PC-3 (cell line): ENCODE results near the gene SYT1. TPM values are rescaled to one million over a fixed set of nuclear protein-coding genes. Genes with fewer than 3 reads are reported as not detected.

Source experiments
- ATAC-seq: fragments of 200-7000 bp; cut with Tn5 transposase; 2 replicates; pipeline ENCODE4 v1.9.1; 2020; ENCODE audit warnings: mild to moderate bottlenecking, moderate library complexity
- BruUV-seq: library from RNA; stranded (reverse); fragments of 400-500 nt; replicated peaks from 2 replicates; lab custom pipeline; 2021; lab: Mats Ljungman, UMichigan
- CTCF ChIA-PET: fragments of 300-600 bp; sonication (Branson Sonifier 250); formaldehyde crosslinking; loops from one replicate; lab custom pipeline; 2022; ENCODE audit warnings: antibody characterized with exemption; lab: Charles Lee
- POLR2A ChIA-PET: fragments of 300-600 bp; sonication (Branson Sonifier 250); formaldehyde crosslinking; loops from one replicate; lab custom pipeline; 2022; ENCODE audit warnings: antibody characterized with exemption; ENCODE audit not compliant: unreplicated experiment; lab: Charles Lee
- DNase-seq: peaks from one replicate; pipeline ENCODE4 v3.0.0-alpha.2; 2015
- H2AFZ ChIP-seq: fragments of 300-600 bp; sonication (generic); 2 replicates; pipeline ENCODE4 v1.6.0; 2016; ENCODE audit warnings: antibody characterized with exemption, low read length
- H3F3A ChIP-seq: fragments of 300-600 bp; sonication (generic); one replicate; pipeline ENCODE4 v1.6.0; 2017; ENCODE audit warnings: antibody characterized with exemption, low read length, control low read depth, mild to moderate bottlenecking; ENCODE audit not compliant: unreplicated experiment
- H3K27ac ChIP-seq: fragments of 300-600 bp; sonication (generic); 2 replicates; pipeline ENCODE4 v1.5.1; 2016; ENCODE audit warnings: mild to moderate bottlenecking, low read length
- H3K27me3 ChIP-seq: fragments of 300-600 bp; sonication (generic); 2 replicates; pipeline ENCODE4 v1.6.1; 2016; ENCODE audit warnings: low read length, mixed read lengths
- H3K36me3 ChIP-seq: fragments of 300-600 bp; sonication (generic); 2 replicates; pipeline ENCODE4 v1.6.1; 2016; ENCODE audit warnings: low read depth, mixed run types, low read length, mixed read lengths
- H3K4me1 ChIP-seq: fragments of 300-600 bp; sonication (generic); 2 replicates; pipeline ENCODE4 v1.5.1; 2016; ENCODE audit warnings: low read length; ENCODE audit not compliant: insufficient read depth
- H3K4me2 ChIP-seq: fragments of 300-600 bp; sonication (generic); 2 replicates; pipeline ENCODE4 v1.6.0; 2016; ENCODE audit warnings: low read length
- H3K4me3 ChIP-seq: fragments of 300-600 bp; sonication (generic); 2 replicates; pipeline ENCODE4 v1.5.1; 2016; ENCODE audit warnings: mild to moderate bottlenecking, low read length, mixed read lengths
- H3K79me2 ChIP-seq: fragments of 300-600 bp; sonication (generic); 2 replicates; pipeline ENCODE4 v1.6.1; 2017; ENCODE audit warnings: low read length, mixed read lengths
- H3K9ac ChIP-seq: fragments of 300-600 bp; sonication (generic); 2 replicates; pipeline ENCODE4 v1.6.0; 2016; ENCODE audit warnings: mild to moderate bottlenecking, low read length
- H3K9me2 ChIP-seq: fragments of 300-600 bp; sonication (generic); replicated peaks from 2 replicates; pipeline ENCODE4 v1.6.1; 2016; ENCODE audit warnings: mixed run types, low read length, mixed read lengths
- H3K9me3 ChIP-seq: fragments of 300-600 bp; sonication (generic); 2 replicates; pipeline ENCODE4 v1.6.1; 2016; ENCODE audit warnings: low read length, mixed read lengths
- H4K20me1 ChIP-seq: fragments of 300-600 bp; sonication (generic); 2 replicates; pipeline ENCODE4 v1.6.1; 2016; ENCODE audit warnings: low read length, mixed read lengths
- EZH2 ChIP-seq: fragments of 300-600 bp; sonication (generic); IDR thresholded peaks from one replicate; pipeline ENCODE4 v1.6.1; 2017; ENCODE audit warnings: antibody characterized with exemption, mild to moderate bottlenecking, low read length; ENCODE audit not compliant: unreplicated experiment
- EZH2phosphoT487 ChIP-seq: fragments of 300-600 bp; sonication (generic); IDR thresholded peaks from 2 replicates; pipeline ENCODE4 v1.6.1; 2018; ENCODE audit warnings: mild to moderate bottlenecking, antibody characterized with exemption, low read length, borderline replicate concordance
- intact Hi-C: fragments of 100-400 bp; cut with micrococcal nuclease; formaldehyde crosslinking; loops from 2 replicates; pipeline ENCODE4 v1.9.0; 2023
- total RNA-seq: library from RNA; depleted of rRNA; stranded (reverse); fragments of >200 nt; gene quantifications from 2 replicates; pipeline ENCODE4 v1.2.3, GENCODE V29; 2014
- TF ChIP-seq, protein P1 (sequence below): fragments of 300-600 bp; sonication (generic); conservative IDR thresholded peaks from 2 replicates; pipeline ENCODE4 v1.5.1; 2017; ENCODE audit warnings: antibody characterized with exemption, low read depth, mild to moderate bottlenecking, low read length

Gene SYT1
- total RNA-seq, 1 experiment from 2014 or later = 0.51 TPM

DNA sequence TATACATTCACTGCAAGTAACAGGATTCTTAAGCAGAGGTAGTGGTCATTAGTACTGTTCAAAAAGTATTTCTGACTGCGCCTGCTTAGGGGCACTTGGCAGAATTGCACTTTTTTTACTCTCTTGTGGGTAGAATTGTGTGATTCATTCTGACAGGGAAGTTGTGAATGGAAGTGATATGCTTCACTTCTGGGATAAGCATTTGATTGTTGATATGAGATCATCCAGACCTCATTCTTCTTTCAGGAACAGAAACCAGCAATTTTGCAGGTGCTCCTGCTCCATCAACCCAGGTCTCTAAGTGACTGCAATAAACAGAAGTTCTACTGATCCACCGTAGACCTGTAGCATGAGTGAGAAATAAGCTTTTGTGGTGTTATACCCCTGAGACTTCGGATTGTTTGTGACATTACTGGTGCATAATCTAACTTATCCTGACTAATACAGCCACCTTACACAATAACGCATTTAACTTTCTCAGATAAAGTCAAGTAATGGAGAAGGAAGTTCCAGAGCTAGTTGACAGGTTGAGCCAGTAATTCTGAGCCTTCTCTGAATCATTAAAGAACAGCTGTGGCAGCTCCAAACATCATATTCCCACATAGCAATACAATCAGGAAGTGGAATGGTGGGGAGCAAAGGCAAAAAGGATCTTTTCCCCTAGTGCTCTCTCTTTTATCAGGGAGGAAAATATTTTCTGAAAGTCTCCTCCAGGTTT lies 387.9 kb downstream of the SYT1 start:
- ATAC-seq (no peak), DNase-seq (peak; percentile 49)
- Histone ChIP-seq H2AFZ (no peak overlapping the region), H3K9me3 (0 out of 2 replicates have a peak, but pooled peaks cover 3% of the 10 kb centered on the region), H3K27me3 (no peaks in the 10 kb centered on the region), H3K79me2 (no peaks in the 10 kb centered on the region), H3K4me3 (no peak overlapping the region), H3K36me3 (no peaks in the 10 kb centered on the region), H3F3A (no peaks in the 10 kb centered on the region), H3K27ac (no peak overlapping the region), H3K4me1 (peaks cover 44% of the 10 kb centered on the region), H3K9me2 (no peaks in the 10 kb centered on the region), H3K4me2 (no peak overlapping the region), H4K20me1 (no peaks in the 10 kb centered on the region), H3K9ac (no peak overlapping the region)
- TF ChIP-seq, protein P1, sequence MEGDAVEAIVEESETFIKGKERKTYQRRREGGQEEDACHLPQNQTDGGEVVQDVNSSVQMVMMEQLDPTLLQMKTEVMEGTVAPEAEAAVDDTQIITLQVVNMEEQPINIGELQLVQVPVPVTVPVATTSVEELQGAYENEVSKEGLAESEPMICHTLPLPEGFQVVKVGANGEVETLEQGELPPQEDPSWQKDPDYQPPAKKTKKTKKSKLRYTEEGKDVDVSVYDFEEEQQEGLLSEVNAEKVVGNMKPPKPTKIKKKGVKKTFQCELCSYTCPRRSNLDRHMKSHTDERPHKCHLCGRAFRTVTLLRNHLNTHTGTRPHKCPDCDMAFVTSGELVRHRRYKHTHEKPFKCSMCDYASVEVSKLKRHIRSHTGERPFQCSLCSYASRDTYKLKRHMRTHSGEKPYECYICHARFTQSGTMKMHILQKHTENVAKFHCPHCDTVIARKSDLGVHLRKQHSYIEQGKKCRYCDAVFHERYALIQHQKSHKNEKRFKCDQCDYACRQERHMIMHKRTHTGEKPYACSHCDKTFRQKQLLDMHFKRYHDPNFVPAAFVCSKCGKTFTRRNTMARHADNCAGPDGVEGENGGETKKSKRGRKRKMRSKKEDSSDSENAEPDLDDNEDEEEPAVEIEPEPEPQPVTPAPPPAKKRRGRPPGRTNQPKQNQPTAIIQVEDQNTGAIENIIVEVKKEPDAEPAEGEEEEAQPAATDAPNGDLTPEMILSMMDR = no peak
- TF ChIP-seq EZH2phosphoT487 (no peak), EZH2 (no peak)
- BruUV-seq = no TSS peak
- CTCF ChIA-PET = no interaction called here
- POLR2A ChIA-PET = no interaction called here
- intact Hi-C loops = loop anchor here (10.0 kb wide), 1 partner anchor 1498 kb away; no protein-coding TSS in a partner anchor

DNA sequence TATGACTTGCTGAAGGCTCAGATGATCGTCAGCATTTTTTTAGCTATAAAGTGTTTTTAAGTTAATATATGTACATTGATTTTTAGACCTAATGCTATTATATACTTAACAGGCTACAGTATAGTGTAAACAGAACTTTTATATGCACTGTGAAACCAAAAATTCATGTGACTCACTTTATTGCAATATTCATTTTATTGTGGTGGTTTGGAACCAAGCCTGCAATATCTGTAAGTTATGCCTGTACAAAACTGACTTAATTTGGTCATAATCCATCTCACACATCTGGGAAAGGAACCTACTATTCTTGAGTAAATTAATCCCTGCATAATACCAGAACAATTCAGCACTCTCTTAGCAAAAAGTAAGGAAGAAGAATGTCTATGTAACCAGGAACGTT lies 390.7 kb downstream of the SYT1 start:
- no peaks in the 10 kb centered on the region for H3K79me2 ChIP-seq
- TF ChIP-seq EZH2 = no peak
- TF ChIP-seq, protein P1 = no peak
- no peak for TF ChIP-seq EZH2phosphoT487
- CTCF ChIA-PET = no interaction called here
- POLR2A ChIA-PET = interaction anchor here (0.8 kb wide), 1 partner anchor 130 kb away, joined by 4 read pairs; no protein-coding TSS in a partner anchor
- peak overlapping the region; percentile 24; the same call in 1 of the 2 replicates for H3K4me2 ChIP-seq
- H3K27ac ChIP-seq = no peak overlapping the region
- no peak overlapping the region for H3K4me3 ChIP-seq
- H3K4me1 ChIP-seq = peaks cover 37% of the 10 kb centered on the region
- BruUV-seq = no TSS peak
- ATAC-seq (peak; percentile 71), DNase-seq (peak; percentile 81)
- H3F3A ChIP-seq = no peaks in the 10 kb centered on the region
- no peaks in the 10 kb centered on the region for H3K36me3 ChIP-seq
- intact Hi-C loops = loop anchor here (10.0 kb wide), 1 partner anchor 1500 kb away; no protein-coding TSS in a partner anchor
- H3K9me3 ChIP-seq = 0 out of 2 replicates have a peak, but pooled peaks cover 3% of the 10 kb centered on the region
- no peak overlapping the region for H3K9ac ChIP-seq
- no peaks in the 10 kb centered on the region for H3K27me3 ChIP-seq
- H2AFZ ChIP-seq = no peak overlapping the region
- H3K9me2 ChIP-seq = no peaks in the 10 kb centered on the region
- no peaks in the 10 kb centered on the region for H4K20me1 ChIP-seq

DNA sequence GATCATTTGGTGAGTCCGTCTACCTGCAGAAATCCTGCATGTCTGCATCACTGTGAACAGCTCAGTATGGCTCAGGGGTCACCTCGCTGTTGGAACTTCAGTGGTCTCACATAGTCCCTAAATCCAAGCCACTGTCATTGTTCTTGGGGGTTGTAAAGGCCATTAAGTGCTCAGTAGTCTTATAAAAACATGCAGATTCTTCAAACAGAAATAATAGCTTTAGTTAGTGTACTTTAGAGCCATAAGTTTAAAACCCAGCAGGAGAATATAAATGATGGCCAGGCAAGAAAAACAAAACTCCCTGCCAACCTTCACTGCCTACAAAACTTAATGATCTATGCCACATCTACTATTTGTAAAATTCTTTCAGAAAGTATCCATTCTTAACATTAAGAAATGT lies 396.3 kb downstream of the SYT1 start:
- no peaks in the 10 kb centered on the region for H3F3A ChIP-seq
- H3K27me3 ChIP-seq = no peaks in the 10 kb centered on the region
- H3K9ac ChIP-seq = no peak overlapping the region
- H4K20me1 ChIP-seq = no peaks in the 10 kb centered on the region
- intact Hi-C loops = no loop called here
- no peak overlapping the region for H2AFZ ChIP-seq
- ATAC-seq (no peak), DNase-seq (no peak)
- no peak overlapping the region for H3K4me2 ChIP-seq
- POLR2A ChIA-PET = no interaction called here
- H3K79me2 ChIP-seq = no peaks in the 10 kb centered on the region
- CTCF ChIA-PET = no interaction called here
- no peaks in the 10 kb centered on the region for H3K36me3 ChIP-seq
- no peaks in the 10 kb centered on the region for H3K9me3 ChIP-seq
- no peaks in the 10 kb centered on the region for H3K9me2 ChIP-seq
- no peak overlapping the region for H3K27ac ChIP-seq
- no peak overlapping the region for H3K4me3 ChIP-seq
- no peaks in the 10 kb centered on the region for H3K4me1 ChIP-seq
- no peak for TF ChIP-seq EZH2
- TF ChIP-seq, protein P1 = no peak
- TF ChIP-seq EZH2phosphoT487 = no peak
- BruUV-seq = no TSS peak
